ENCODE data around the gene TYW1B.
"Not testable (repeated sequence)": the region's sequence is repeated elsewhere in the genome, so short reads cannot be mapped to it uniquely, and the experiment has no call there.

TYW1B gene

DNA sequence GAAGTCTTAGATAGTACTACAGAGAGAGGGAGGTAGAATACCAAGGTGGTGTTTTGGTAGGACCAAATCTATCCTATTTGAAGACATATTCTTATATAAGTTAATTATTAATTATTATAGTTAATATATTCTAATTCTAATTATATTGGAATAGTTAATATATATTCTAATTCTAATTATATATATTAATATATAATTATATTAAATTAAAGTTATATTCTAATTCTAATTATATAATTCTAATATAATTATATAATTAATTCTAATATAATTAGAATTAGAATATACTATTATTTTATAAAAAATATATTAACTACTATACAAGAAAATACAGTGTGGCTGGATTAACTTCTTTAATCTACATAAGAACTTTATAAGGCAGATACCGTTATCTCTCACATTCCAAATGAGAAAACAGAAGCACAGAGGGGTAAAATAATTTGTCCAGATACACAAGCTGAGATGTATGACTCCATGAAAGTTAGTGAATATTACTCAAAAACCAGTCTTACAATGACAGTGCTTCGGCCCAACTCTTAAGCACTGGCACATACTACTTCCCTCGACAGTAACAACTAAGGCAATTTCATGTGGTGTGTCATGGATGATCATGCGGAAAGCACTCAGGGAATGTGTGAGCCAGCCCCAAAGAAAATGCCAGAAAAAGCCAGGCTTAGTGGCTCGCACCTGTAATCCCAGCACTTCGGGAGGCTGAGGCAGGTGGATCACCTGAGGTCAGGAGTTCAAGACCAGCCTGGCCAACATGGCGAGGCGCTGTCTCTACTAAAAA lies 42.6 kb downstream of the TYW1B start:
- H3K4me3 ChIP-seq (ENCODE audit: low read depth in 1 of 2, low read length in 1 of 2), result no peak overlapping the region
- H3K36me3 ChIP-seq, result no peaks in the 10 kb centered on the region
- TF ChIP-seq CTCF (IDR thresholded peaks at IDR 0.05), result no peak
- no peaks in the 10 kb centered on the region for H3K9me3 ChIP-seq
- H3K27me3 ChIP-seq, result no peaks in the 10 kb centered on the region
- no peak overlapping the region for H3K27ac ChIP-seq
- peaks cover 0 to 3% of the 10 kb centered on the region in 2 experiments for H3K4me1 ChIP-seq (ENCODE audit: control insufficient read depth in 1 of 2, insufficient read depth in 1 of 2, low read depth in 1 of 2, low read length in 1 of 2)

GRCh38 chr7:72783601-72784370 lies 44.2 kb downstream of the TYW1B start:
- not testable (repeated sequence) for H3K27ac ChIP-seq; H3K36me3 ChIP-seq; H3K4me3 ChIP-seq (ENCODE audit: low read depth in 1 of 2, low read length in 1 of 2); H3K9me3 ChIP-seq; H3K27me3 ChIP-seq; H3K4me1 ChIP-seq (ENCODE audit: control insufficient read depth in 1 of 2, insufficient read depth in 1 of 2, low read depth in 1 of 2, low read length in 1 of 2)

DNA sequence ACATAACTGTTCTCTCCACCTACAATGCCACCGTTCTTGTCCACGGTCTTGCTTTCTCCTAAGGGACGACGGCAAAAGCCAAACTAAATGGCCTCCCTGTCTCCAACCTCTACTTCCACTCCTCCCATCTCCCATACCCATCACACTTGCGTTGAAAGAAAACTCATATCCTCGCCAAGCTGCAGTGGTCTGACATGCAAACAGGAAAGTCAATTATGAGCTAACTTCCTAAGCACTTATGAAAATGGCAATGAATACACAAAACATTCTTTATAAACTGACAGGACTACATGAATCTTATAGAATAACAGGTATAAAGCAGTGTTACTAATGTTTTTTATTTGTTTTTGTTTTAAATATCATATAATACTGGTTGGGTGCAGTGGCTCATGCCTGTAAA lies 46.4 kb downstream of the TYW1B start:
- H3K36me3 ChIP-seq, result no peaks in the 10 kb centered on the region
- no peak overlapping the region for H3K4me3 ChIP-seq (ENCODE audit: low read depth in 1 of 2, low read length in 1 of 2)
- H3K27ac ChIP-seq, result no peak overlapping the region
- H3K4me1 ChIP-seq (ENCODE audit: control insufficient read depth in 1 of 2, insufficient read depth in 1 of 2, low read depth in 1 of 2, low read length in 1 of 2), result peaks cover 0 to 3% of the 10 kb centered on the region in 2 experiments
- H3K27me3 ChIP-seq, result no peaks in the 10 kb centered on the region
- TF ChIP-seq CTCF (IDR thresholded peaks at IDR 0.05), result no peak
- no peaks in the 10 kb centered on the region for H3K9me3 ChIP-seq

DNA sequence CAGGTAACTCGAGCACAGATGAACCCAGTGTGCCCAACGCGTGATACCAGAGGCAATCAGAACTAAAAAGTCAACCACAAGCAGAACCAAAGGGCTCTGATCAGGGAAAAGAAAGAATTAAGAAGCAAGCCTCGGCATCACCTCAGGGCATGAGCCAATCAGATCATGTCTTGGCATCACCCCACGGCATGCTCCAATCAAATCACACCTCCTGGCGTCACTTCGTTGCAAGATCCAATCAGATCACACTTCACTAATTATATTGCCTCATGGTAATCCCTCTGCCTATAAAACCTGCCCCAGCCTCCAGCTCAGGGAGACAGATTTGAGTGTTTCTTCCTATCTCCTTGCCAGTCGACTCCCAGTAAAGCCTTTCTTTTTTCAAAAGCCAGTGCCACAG lies 46.8 kb downstream of the TYW1B start:
- H3K4me1 ChIP-seq (ENCODE audit: control insufficient read depth in 1 of 2, insufficient read depth in 1 of 2, low read depth in 1 of 2, low read length in 1 of 2), result peaks cover 0 to 3% of the 10 kb centered on the region in 2 experiments
- H3K4me3 ChIP-seq (ENCODE audit: low read depth in 1 of 2, low read length in 1 of 2), result no peak overlapping the region
- H3K27me3 ChIP-seq, result no peaks in the 10 kb centered on the region
- H3K9me3 ChIP-seq, result no peaks in the 10 kb centered on the region
- no peak overlapping the region for H3K27ac ChIP-seq
- no peaks in the 10 kb centered on the region for H3K36me3 ChIP-seq
- no peak for TF ChIP-seq CTCF (IDR thresholded peaks at IDR 0.05)

DNA sequence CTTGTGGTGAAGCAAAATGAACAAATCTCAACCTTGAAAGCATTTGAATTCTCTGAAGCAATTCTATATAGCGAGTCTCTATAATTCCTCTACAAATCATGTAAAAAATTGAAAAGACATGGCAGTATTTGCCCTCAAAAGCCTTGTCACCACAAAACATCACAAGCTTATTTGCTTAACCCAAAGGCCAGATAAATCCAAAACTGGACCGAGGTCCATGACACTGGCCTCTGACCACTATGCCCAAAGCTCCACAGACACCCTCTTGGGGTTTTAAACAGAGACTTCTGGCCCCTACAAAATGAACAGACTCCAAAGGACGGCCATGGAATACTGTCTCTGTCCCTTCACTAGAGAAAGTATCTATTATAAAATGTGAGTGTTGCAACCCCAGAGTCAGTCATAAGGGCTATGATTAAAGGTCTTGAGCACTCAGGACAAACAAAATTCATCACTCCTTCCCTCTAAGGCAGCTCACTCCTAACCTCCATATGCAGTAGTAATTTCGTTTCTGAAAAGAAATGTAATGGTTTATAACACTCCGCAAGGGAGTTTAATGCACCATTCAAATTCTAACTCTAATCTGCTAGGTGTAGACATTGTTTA lies 47.6 kb downstream of the TYW1B start:
- H3K4me1 ChIP-seq (ENCODE audit: control insufficient read depth in 1 of 2, insufficient read depth in 1 of 2, low read depth in 1 of 2, low read length in 1 of 2); H3K27ac ChIP-seq; H3K27me3 ChIP-seq; H3K4me3 ChIP-seq (ENCODE audit: low read depth in 1 of 2, low read length in 1 of 2); H3K36me3 ChIP-seq; H3K9me3 ChIP-seq: not testable (repeated sequence)

DNA sequence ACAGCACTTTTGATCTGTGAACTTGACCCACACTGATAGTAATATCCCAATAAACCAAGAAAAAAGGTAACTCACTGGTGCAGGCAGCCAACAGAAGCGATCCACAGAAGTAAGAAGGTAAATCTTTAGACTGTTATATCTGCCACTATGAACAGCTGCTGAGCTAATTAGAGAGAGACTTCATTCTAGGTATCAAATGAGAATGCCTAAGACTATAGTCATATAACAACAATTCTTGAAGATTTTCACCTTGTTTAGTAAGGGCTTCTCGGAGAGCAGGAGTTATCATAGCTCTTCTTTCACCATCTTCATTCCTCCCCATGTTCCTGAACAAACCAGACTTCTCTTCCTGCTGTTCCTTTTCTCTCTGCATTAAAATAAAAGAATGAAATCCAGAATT lies 50.8 kb downstream of the TYW1B start:
- not testable (repeated sequence) for H3K4me1 ChIP-seq (ENCODE audit: control insufficient read depth in 1 of 2, insufficient read depth in 1 of 2, low read depth in 1 of 2, low read length in 1 of 2); H3K27me3 ChIP-seq; H3K27ac ChIP-seq; H3K36me3 ChIP-seq; H3K4me3 ChIP-seq (ENCODE audit: low read depth in 1 of 2, low read length in 1 of 2); H3K9me3 ChIP-seq

GRCh38 chr7:72772627-72773026 lies 55.4 kb downstream of the TYW1B start:
- not testable (repeated sequence) for H3K36me3 ChIP-seq; H3K4me3 ChIP-seq (ENCODE audit: low read depth in 1 of 2, low read length in 1 of 2); H3K9me3 ChIP-seq; H3K27ac ChIP-seq; H3K27me3 ChIP-seq; H3K4me1 ChIP-seq (ENCODE audit: control insufficient read depth in 1 of 2, insufficient read depth in 1 of 2, low read depth in 1 of 2, low read length in 1 of 2)

- not testable (repeated sequence) for H3K4me3 ChIP-seq (ENCODE audit: low read depth in 1 of 2, low read length in 1 of 2); H3K4me1 ChIP-seq (ENCODE audit: control insufficient read depth in 1 of 2, insufficient read depth in 1 of 2, low read depth in 1 of 2, low read length in 1 of 2); H3K27me3 ChIP-seq; H3K27ac ChIP-seq; H3K36me3 ChIP-seq; H3K9me3 ChIP-seq
Measured at GRCh38 chr7:72766994-72767393, 61.0 kb downstream of the TYW1B start.

All from neutrophil (primary cell).